Measurements from ENCODE around the gene FKBP5. TPM values are rescaled to one million over a fixed set of nuclear protein-coding genes. Genes with fewer than 3 reads are reported as not detected.
A peak's percentile ranks its signal among the peaks of the same experiment; 100 is the strongest.

FKBP5 gene
- total and polyA plus RNA-seq, 10 of the 15 experiments (the other 5 are each of a cell fraction or from before 2014, with no cell fraction given), result 29.0 to 123 (median 62.3) TPM

GRCh38 chr6:35576682-35577081, 112.0 kb downstream of the FKBP5 start:
- Histone ChIP-seq H4K20me1 (ENCODE audit: control insufficient read depth, insufficient read depth) (no peaks in the 10 kb centered on the region), H3K27me3 (replicated peaks in 1 of 2; ENCODE audit: control insufficient read depth in 2 of 2, insufficient read depth in 2 of 2, low read length in 1 of 2) (no peaks in the 10 kb centered on the region), H3K9me3 (replicated peaks; ENCODE audit: control insufficient read depth, insufficient read depth, low read length) (no peaks in the 10 kb centered on the region), H3K4me3 (no peak overlapping the region), H2AFZ (ENCODE audit: control insufficient read depth, low read depth, low read length) (no peak overlapping the region), H3K4me2 (ENCODE audit: control insufficient read depth, insufficient read depth) (no peak overlapping the region), H3K36me3 (ENCODE audit: control insufficient read depth in 2 of 2, insufficient read depth in 2 of 2, low read length in 1 of 2) (peaks cover 5% of the 10 kb centered on the region in 2 experiments), H3K79me2 (ENCODE audit: control insufficient read depth, insufficient read depth, low read length) (no peaks in the 10 kb centered on the region), H3K9ac (ENCODE audit: control insufficient read depth, insufficient read depth, low read length) (no peak overlapping the region), H3K4me1 (ENCODE audit: control insufficient read depth, insufficient read depth, low read length) (no peaks in the 10 kb centered on the region), H3K27ac (ENCODE audit: control insufficient read depth, insufficient read depth) (no peak overlapping the region)
- no peak for ATAC-seq
- POLR2A ChIA-PET, result no interaction called here
- RAD21 ChIA-PET (ENCODE audit: unreplicated experiment), result no interaction called here
- no TSS peak for BruUV-seq (replicated peaks)
- CTCF ChIA-PET, result interaction anchor here (1.0 to 3.1 kb wide), 2 partner anchors 52 to 160 kb away, joined by 3 to 17 read pairs; partner anchors contain the start of gene ARMC12
- 88% methylated on average over 9 of the region's 9 CpGs for WGBS (ENCODE audit: insufficient coverage, insufficient replicate concordance, low lambda C conversion rate, missing lambda C conversion rate)
- TF ChIP-seq GABPA (IDR thresholded peaks at IDR 0.05; ENCODE audit: low read depth) (no peak), ZSCAN29 (IDR thresholded peaks at IDR 0.05) (no peak)
- DNase-seq (ENCODE audit: low read depth, low spot score), result no peak
- SMC1A ChIA-PET (ENCODE audit: uncharacterized antibody, unreplicated experiment), result interaction anchor here (6.4 kb wide), 1 partner anchor 160 kb away, joined by 28 read pairs; the partner anchor contains the start of gene ARMC12
- in situ Hi-C loops (cut with MboI), result no loop called here
- FAIRE-seq, result no peak
- intact Hi-C loops (cut with micrococcal nuclease; ENCODE audit: unreplicated experiment), result no loop called here

GRCh38 chr6:35573495-35574110, 115.1 kb downstream of the FKBP5 start:
- in situ Hi-C loops (cut with MboI) (no loop called here), intact Hi-C loops (cut with micrococcal nuclease; ENCODE audit: unreplicated experiment) (no loop called here)
- no peaks in the 10 kb centered on the region for H4K20me1 ChIP-seq (ENCODE audit: control insufficient read depth, insufficient read depth)
- H3K27ac ChIP-seq (ENCODE audit: control insufficient read depth, insufficient read depth), result no peak overlapping the region
- SMC1A ChIA-PET (ENCODE audit: uncharacterized antibody, unreplicated experiment), result interaction anchor here (0.6 to 6.4 kb wide), 8 partner anchors 11 to 1134 kb away, joined by 3 to 28 read pairs (median 4); partner anchors contain the start of gene ARMC12
- H3K27me3 ChIP-seq (replicated peaks in 1 of 2; ENCODE audit: control insufficient read depth in 2 of 2, insufficient read depth in 2 of 2, low read length in 1 of 2), result no peaks in the 10 kb centered on the region
- H3K4me3 ChIP-seq, result no peak overlapping the region
- 91% methylated on average over 3 of the region's 3 CpGs for WGBS (ENCODE audit: insufficient coverage, insufficient replicate concordance, low lambda C conversion rate, missing lambda C conversion rate)
- DNase-seq (ENCODE audit: low read depth, low spot score), result no peak
- H2AFZ ChIP-seq (ENCODE audit: control insufficient read depth, low read depth, low read length), result no peak overlapping the region
- peaks cover 3 to 5% of the 10 kb centered on the region in 2 experiments for H3K36me3 ChIP-seq (ENCODE audit: control insufficient read depth in 2 of 2, insufficient read depth in 2 of 2, low read length in 1 of 2)
- no peak overlapping the region for H3K4me2 ChIP-seq (ENCODE audit: control insufficient read depth, insufficient read depth)
- H3K79me2 ChIP-seq (ENCODE audit: control insufficient read depth, insufficient read depth, low read length), result no peaks in the 10 kb centered on the region
- CTCF ChIA-PET, result interaction anchor here (1.7 to 2.8 kb wide), 3 partner anchors 29 to 163 kb away, joined by 3 to 29 read pairs (median 6); partner anchors contain the start of gene ARMC12
- no peak for FAIRE-seq
- no peak for ATAC-seq
- no peaks in the 10 kb centered on the region for H3K9me3 ChIP-seq (replicated peaks; ENCODE audit: control insufficient read depth, insufficient read depth, low read length)
- H3K9ac ChIP-seq (ENCODE audit: control insufficient read depth, insufficient read depth, low read length), result no peak overlapping the region
- POLR2A ChIA-PET, result no interaction called here
- TSS peak; percentile 62 for BruUV-seq (replicated peaks)
- RAD21 ChIA-PET (ENCODE audit: unreplicated experiment), result interaction anchor here (1.5 kb wide), 1 partner anchor 164 kb away, joined by 4 read pairs; no protein-coding TSS in a partner anchor
- no peaks in the 10 kb centered on the region for H3K4me1 ChIP-seq (ENCODE audit: control insufficient read depth, insufficient read depth, low read length)
- no peak for TF ChIP-seq IRF4 (IDR thresholded peaks at IDR 0.05; ENCODE audit: low read depth, low read length)
- no peak for TF ChIP-seq NBN (IDR thresholded peaks at IDR 0.05)
- TF ChIP-seq BCL3 (IDR thresholded peaks at IDR 0.05; ENCODE audit: borderline replicate concordance, insufficient read depth, low read depth, low read length, poor library complexity, severe bottlenecking), result no peak
- TF ChIP-seq SRF (IDR thresholded peaks at IDR 0.05; ENCODE audit: low read depth in 2 of 2, low read length in 2 of 2), result no peak
- no peak for TF ChIP-seq CEBPB (IDR thresholded peaks at IDR 0.05; ENCODE audit: borderline replicate concordance in 1 of 2, low read depth in 2 of 2, low read length in 2 of 2)
- no peak for TF ChIP-seq CUX1 (IDR thresholded peaks at IDR 0.05; ENCODE audit: insufficient replicate concordance, low read depth, low read length)

Data from GM12878 (cell line).